ENCODE data around the gene CYS1. TPM values are rescaled to one million over a fixed set of nuclear protein-coding genes. Genes with fewer than 3 reads are reported as not detected.

The CYS1 gene
- total and polyA plus RNA-seq, 4 donors: 0.07 to 4.1 (median 1.0) TPM

DNA sequence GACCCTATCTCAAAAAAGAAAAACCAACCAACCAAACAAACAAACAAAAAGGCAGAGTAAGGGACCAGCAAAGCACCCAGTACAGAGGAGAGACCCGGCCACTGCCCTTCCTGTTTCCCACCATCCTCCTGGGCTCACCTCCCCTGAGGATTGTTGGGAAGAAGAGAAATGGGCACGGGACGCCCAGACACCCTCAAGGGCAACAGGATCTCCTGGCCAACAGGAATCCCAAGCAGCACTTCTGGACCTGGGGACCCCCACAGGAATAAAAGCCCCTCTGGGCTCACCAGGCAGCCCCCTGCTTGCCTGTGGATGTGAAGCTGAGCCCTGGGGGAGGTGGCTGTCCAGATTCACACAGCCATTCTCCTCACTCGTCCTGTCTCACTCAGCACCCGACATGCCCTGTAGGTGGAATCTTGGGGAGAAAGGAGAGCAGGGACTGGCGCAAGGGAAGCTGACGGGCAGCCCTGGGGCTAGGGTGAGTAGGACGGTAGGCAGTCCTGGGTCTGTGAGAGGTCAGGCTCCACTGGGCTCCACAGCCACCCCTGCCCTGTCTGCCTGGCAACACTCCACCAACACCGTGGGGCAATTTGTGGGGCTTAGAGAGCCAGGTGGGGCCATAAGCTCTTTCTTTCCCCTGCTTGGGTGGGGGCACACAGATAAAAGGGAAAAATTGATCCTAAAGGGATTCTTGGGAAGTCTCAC lies 18.8 kb downstream of the CYS1 start:
- 89% methylated on average over 9 of the region's 9 CpGs for WGBS
- no peak overlapping the region for H3K27ac ChIP-seq (ENCODE audit: low read depth in 1 of 2, low read length in 2 of 2)

DNA sequence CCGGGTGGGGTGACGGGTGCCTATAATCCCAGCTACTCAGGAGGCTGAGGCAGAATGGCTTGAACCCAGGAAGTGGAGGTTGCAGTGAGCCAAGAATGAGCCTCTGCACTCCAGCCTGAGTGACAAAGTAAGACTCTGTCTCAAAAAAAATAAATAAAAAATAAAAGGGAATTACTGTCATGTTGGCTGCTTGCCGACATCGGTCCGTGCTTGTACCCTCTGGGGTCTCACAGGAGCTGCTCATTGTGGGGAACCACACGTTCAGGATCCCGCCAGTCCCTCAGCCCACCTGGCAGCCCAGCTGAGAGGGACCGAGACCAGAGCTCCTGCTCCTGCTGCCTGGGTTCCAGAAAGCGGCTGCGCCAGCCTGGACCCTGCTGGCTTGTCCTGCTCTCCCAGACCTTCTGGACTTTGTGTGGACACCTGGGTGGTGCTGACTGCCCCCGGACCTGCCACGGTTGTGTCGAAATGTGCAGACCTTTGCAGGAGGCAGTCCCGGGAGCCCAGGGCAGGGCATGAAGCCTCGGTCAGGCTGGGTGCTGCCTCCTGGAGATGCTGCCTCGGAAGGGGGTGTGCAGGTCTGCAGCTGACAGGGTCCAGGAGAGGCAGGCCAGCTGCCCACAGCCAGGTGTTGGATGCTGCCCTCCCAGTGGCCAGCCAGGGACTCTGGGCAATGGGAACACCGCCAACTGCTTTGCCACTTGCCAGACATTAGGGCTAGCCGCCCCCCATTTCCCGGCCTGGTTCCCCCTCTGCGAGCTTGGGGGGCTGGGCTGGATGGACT lies 20.5 kb downstream of the CYS1 start:
- Histone ChIP-seq H3K4me1 (ENCODE audit: control insufficient read depth in 4 of 4, insufficient read depth in 4 of 4, low read length in 3 of 4) (peaks cover 0 to 3% (median 0%) of the 10 kb centered on the region in 4 donors), H3K27ac (ENCODE audit: low read depth in 1 of 2, low read length in 2 of 2) (no peak overlapping the region), H3K4me3 (ENCODE audit: low read depth in 1 of 3, low read length in 3 of 3) (no peak overlapping the region), H3K27me3 (ENCODE audit: control insufficient read depth in 4 of 4, insufficient read depth in 4 of 4, low read length in 3 of 4) (no peaks in the 10 kb centered on the region), H3K9me3 (ENCODE audit: control insufficient read depth in 4 of 4, low read length in 3 of 4) (no peaks in the 10 kb centered on the region), H3K9ac (ENCODE audit: low read depth in 1 of 2, low read length in 2 of 2) (no peak overlapping the region), H3K36me3 (ENCODE audit: control insufficient read depth in 4 of 4, insufficient read depth in 3 of 4, low read depth in 1 of 4, low read length in 3 of 4) (peaks cover 0 to 4% (median 0%) of the 10 kb centered on the region in 4 donors)
- TF ChIP-seq, protein P1, sequence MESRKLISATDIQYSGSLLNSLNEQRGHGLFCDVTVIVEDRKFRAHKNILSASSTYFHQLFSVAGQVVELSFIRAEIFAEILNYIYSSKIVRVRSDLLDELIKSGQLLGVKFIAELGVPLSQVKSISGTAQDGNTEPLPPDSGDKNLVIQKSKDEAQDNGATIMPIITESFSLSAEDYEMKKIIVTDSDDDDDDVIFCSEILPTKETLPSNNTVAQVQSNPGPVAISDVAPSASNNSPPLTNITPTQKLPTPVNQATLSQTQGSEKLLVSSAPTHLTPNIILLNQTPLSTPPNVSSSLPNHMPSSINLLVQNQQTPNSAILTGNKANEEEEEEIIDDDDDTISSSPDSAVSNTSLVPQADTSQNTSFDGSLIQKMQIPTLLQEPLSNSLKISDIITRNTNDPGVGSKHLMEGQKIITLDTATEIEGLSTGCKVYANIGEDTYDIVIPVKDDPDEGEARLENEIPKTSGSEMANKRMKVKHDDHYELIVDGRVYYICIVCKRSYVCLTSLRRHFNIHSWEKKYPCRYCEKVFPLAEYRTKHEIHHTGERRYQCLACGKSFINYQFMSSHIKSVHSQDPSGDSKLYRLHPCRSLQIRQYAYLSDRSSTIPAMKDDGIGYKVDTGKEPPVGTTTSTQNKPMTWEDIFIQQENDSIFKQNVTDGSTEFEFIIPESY (IDR thresholded peaks at IDR 0.05): no peak
- peak in 1 of 2 donors; percentile 23 for TF ChIP-seq HNF4A (conservative IDR thresholded peaks at IDR 0.05)
- no peak for DNase-seq (ENCODE audit: low spot score)
- WGBS: 78% methylated on average over 20 of the region's 20 CpGs

More for the DNA sequence above, 18.8 kb downstream of the CYS1 start:
- Histone ChIP-seq H3K4me1 (ENCODE audit: control insufficient read depth in 4 of 4, insufficient read depth in 4 of 4, low read length in 3 of 4) (peaks cover 0 to 3% (median 0%) of the 10 kb centered on the region in 4 donors), H3K36me3 (ENCODE audit: control insufficient read depth in 4 of 4, insufficient read depth in 3 of 4, low read depth in 1 of 4, low read length in 3 of 4) (no peaks in the 10 kb centered on the region), H3K9me3 (ENCODE audit: control insufficient read depth in 4 of 4, low read length in 3 of 4) (no peaks in the 10 kb centered on the region), H3K4me3 (ENCODE audit: low read depth in 1 of 3, low read length in 3 of 3) (no peak overlapping the region), H3K27me3 (ENCODE audit: control insufficient read depth in 4 of 4, insufficient read depth in 4 of 4, low read length in 3 of 4) (no peaks in the 10 kb centered on the region), H3K9ac (ENCODE audit: low read depth in 1 of 2, low read length in 2 of 2) (no peak overlapping the region)
- TF ChIP-seq, protein P2, sequence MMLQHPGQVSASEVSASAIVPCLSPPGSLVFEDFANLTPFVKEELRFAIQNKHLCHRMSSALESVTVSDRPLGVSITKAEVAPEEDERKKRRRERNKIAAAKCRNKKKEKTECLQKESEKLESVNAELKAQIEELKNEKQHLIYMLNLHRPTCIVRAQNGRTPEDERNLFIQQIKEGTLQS (IDR thresholded peaks at IDR 0.05): no peak
- no peak for DNase-seq (ENCODE audit: low spot score)

DNA sequence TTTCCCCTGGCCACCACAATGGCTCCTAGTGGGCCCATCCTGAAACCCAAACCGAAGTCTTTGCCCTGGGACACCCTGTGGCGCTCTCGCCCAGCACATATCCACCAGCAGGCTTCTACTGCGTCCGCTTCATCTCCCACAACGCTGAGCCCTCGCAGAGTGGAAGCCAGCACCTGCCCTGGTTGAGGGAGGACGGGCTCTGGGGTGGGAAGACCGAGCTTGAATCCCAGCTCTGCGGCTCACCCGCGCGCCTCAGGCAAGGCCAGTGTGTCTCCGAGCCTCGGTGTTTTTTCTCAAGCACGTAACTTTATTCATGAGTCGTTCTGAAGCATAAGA lies 21.2 kb downstream of the CYS1 start:
- no peak overlapping the region for H3K9ac ChIP-seq (ENCODE audit: low read depth in 1 of 2, low read length in 2 of 2)
- H3K9me3 ChIP-seq (ENCODE audit: control insufficient read depth in 4 of 4, low read length in 3 of 4): no peaks in the 10 kb centered on the region
- H3K27me3 ChIP-seq (ENCODE audit: control insufficient read depth in 4 of 4, insufficient read depth in 4 of 4, low read length in 3 of 4): no peaks in the 10 kb centered on the region
- H3K4me1 ChIP-seq (ENCODE audit: control insufficient read depth in 4 of 4, insufficient read depth in 4 of 4, low read length in 3 of 4): peaks cover 0 to 3% (median 1%) of the 10 kb centered on the region in 4 donors
- H3K4me3 ChIP-seq (ENCODE audit: low read depth in 1 of 3, low read length in 3 of 3): no peak overlapping the region
- DNase-seq (ENCODE audit: low spot score): no peak
- no peak overlapping the region for H3K27ac ChIP-seq (ENCODE audit: low read depth in 1 of 2, low read length in 2 of 2)
- peaks cover 2 to 9% (median 5%) of the 10 kb centered on the region in 4 donors for H3K36me3 ChIP-seq (ENCODE audit: control insufficient read depth in 4 of 4, insufficient read depth in 3 of 4, low read depth in 1 of 4, low read length in 3 of 4)
- no peak for TF ChIP-seq SP1 (IDR thresholded peaks at IDR 0.05)
- TF ChIP-seq RAD21 (IDR thresholded peaks at IDR 0.05): no peak
- WGBS: 96% methylated on average over 17 of the region's 17 CpGs

DNA sequence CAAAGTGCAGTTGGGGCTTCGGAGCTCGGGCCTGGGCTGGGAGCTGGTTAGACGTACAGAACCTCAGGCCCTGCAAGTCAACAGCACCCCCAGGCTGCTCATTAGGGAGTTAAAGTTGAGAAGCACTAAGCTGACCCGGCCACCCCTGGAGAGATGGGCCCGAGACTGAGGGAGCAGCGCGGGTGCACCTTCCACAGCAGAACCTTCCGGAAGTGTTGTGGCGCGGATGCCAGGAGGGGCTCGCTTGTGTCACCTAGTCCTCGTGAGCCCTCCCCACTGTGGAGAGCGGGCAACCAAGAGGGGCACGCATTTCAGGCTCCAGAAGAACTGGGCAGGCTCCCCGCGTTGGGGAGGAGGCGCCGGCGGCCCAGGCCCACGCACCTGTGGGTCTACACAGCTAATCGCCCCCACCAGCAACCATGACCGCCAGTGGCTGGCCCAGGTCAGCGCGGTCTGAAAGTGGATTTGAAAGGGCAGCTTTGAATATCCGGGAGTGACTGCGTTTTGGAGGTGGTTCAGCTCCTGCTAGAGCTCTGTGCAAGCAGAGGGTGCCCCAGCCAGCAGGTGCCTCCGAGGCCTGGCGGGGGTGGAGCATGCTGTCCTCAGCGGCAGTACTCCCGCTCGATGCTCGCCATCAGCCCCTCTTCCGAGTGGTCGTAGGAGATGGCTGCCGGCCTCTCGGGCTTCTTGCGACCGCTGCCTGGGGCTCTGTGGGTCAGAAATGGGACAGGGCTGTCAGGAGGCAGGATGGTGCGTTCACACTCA lies 21.8 kb downstream of the CYS1 start:
- H3K27ac ChIP-seq (ENCODE audit: low read depth in 1 of 2, low read length in 2 of 2): no peak overlapping the region
- TF ChIP-seq YY1 (IDR thresholded peaks at IDR 0.05) (no peak), JUND (IDR thresholded peaks at IDR 0.05) (no peak), RAD21 (IDR thresholded peaks at IDR 0.05) (peak in 1 of 2 donors; percentile 22)
- TF ChIP-seq, protein P3, sequence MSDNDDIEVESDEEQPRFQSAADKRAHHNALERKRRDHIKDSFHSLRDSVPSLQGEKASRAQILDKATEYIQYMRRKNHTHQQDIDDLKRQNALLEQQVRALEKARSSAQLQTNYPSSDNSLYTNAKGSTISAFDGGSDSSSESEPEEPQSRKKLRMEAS (IDR thresholded peaks at IDR 0.05): no peak
- no peak overlapping the region for H3K9ac ChIP-seq (ENCODE audit: low read depth in 1 of 2, low read length in 2 of 2)
- H3K4me3 ChIP-seq (ENCODE audit: low read depth in 1 of 3, low read length in 3 of 3): no peak overlapping the region
- no peaks in the 10 kb centered on the region for H3K27me3 ChIP-seq (ENCODE audit: control insufficient read depth in 4 of 4, insufficient read depth in 4 of 4, low read length in 3 of 4)
- DNase-seq (ENCODE audit: low spot score): no peak
- 96% methylated on average over 39 of the region's 39 CpGs for WGBS
- peaks cover 2 to 14% (median 11%) of the 10 kb centered on the region in 4 donors for H3K36me3 ChIP-seq (ENCODE audit: control insufficient read depth in 4 of 4, insufficient read depth in 3 of 4, low read depth in 1 of 4, low read length in 3 of 4)
- H3K9me3 ChIP-seq (ENCODE audit: control insufficient read depth in 4 of 4, low read length in 3 of 4): no peaks in the 10 kb centered on the region
- H3K4me1 ChIP-seq (ENCODE audit: control insufficient read depth in 4 of 4, insufficient read depth in 4 of 4, low read length in 3 of 4): peaks cover 0 to 6% (median 1%) of the 10 kb centered on the region in 4 donors

Data from liver (tissue), 9 donors.